MCF 10A (cell line): ENCODE measurements around the gene B4GALT1. TPM values are rescaled to one million over a fixed set of nuclear protein-coding genes. Genes with fewer than 3 reads are reported as not detected.

ENCODE experiments used
- BruUV-seq: library from RNA; stranded (reverse); fragments of 400-500 nt; replicated peaks from 2 replicates; lab custom pipeline; 2021; lab: Mats Ljungman, UMichigan
- CTCF ChIA-PET: fragments of 300-600 bp; sonication (Branson Sonifier 250); formaldehyde crosslinking; extraction: SDS; loops from one replicate; lab custom pipeline; 2021; ENCODE audit warnings: antibody characterized with exemption, inconsistent platforms; lab: Yijun Ruan, JAX
- POLR2A ChIA-PET: fragments of 300-600, 350-650 bp; sonication (Branson Sonifier 250); formaldehyde crosslinking; extraction: SDS; loops from one replicate; lab custom pipeline; 2020; ENCODE audit warnings: antibody characterized with exemption, inconsistent platforms; lab: Yijun Ruan, JAX
- DNase-seq: peaks from one replicate; pipeline ENCODE4 v3.0.0-alpha.2; 2018; ENCODE audit not compliant: unreplicated experiment
- H3K27ac Mint-ChIP-seq: one replicate; pipeline ENCODE4 v1.8.0; 2022; ENCODE audit warnings: mild to moderate bottlenecking, low read depth, mixed read lengths; ENCODE audit not compliant: unreplicated experiment
- H3K27me3 Mint-ChIP-seq: one replicate; pipeline ENCODE4 v1.8.0; 2022; ENCODE audit warnings: mixed read lengths; ENCODE audit not compliant: insufficient read depth, unreplicated experiment
- H3K36me3 Mint-ChIP-seq: one replicate; pipeline ENCODE4 v1.8.0; 2022; ENCODE audit warnings: mild to moderate bottlenecking, moderate library complexity, mixed read lengths; ENCODE audit not compliant: insufficient read depth, unreplicated experiment
- H3K4me1 Mint-ChIP-seq: one replicate; pipeline ENCODE4 v1.8.0; 2022; ENCODE audit warnings: mixed read lengths; ENCODE audit not compliant: insufficient read depth, unreplicated experiment
- H3K4me3 Mint-ChIP-seq: one replicate; pipeline ENCODE4 v1.8.0; 2022; ENCODE audit warnings: mild to moderate bottlenecking, moderate library complexity, mixed read lengths; ENCODE audit not compliant: unreplicated experiment
- H3K9me3 Mint-ChIP-seq: one replicate; pipeline ENCODE4 v1.8.0; 2022; ENCODE audit warnings: mixed read lengths; ENCODE audit not compliant: unreplicated experiment
- intact Hi-C: fragments of 100-400 bp; cut with micrococcal nuclease; formaldehyde crosslinking; loops from 2 replicates; pipeline ENCODE4 v1.14.1; 2022
- total RNA-seq: library from RNA; stranded (reverse); gene quantifications from 2 replicates; pipeline ENCODE4 v1.2.3, GENCODE V29; 2022
- TF ChIP-seq, protein P1 (sequence below): fragments of 200-600 bp; IDR thresholded peaks from one replicate; pipeline ENCODE4 v1.8.0; 2022; ENCODE audit warnings: antibody characterized with exemption, mild to moderate bottlenecking; ENCODE audit not compliant: unreplicated experiment

Gene B4GALT1
- total RNA-seq, 1 experiment from 2014 or later, result 184 TPM

DNA sequence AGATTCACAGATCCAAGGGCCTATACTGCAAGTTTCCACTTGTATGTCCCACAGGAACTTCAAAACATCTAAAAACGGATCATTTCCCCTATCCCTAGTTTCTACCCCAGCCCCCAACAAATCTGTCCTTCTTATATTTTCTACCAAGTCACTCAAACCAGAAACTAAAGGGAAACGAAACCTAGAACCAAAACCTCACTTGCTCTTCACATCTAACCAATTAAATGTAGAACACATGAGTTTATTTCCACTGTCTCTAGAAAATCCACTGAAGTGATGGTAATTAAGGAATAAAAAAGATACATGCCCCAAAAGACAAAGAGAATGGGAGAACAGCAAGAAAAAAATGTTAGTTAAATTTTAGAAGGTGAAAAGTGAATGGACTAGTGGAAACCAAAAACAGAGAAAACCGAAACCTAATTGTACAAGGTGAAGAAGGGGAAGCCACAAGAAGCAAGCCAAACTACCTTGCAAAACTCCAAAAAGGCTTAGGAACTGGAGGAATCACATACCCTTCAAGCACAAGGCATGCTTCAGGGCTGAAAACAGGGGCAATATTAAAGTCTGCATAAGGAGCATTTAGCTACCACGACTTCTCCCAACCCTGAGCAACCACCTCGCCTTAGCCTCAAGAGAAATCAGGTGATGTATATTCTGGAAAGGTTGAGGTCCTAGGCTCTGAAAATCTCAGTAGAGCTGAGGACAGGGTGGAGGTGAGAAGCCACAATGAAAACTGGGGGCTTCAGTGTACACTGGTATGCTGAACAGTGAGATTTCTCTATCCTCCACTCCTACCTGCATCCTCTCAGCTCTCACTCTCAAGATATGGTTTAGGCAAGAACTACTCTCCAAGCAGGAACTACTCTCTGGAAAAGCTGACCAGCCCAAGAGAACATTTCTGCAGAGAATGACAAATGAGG, 101.7 kb downstream of the B4GALT1 start:
- TF ChIP-seq, protein P1, sequence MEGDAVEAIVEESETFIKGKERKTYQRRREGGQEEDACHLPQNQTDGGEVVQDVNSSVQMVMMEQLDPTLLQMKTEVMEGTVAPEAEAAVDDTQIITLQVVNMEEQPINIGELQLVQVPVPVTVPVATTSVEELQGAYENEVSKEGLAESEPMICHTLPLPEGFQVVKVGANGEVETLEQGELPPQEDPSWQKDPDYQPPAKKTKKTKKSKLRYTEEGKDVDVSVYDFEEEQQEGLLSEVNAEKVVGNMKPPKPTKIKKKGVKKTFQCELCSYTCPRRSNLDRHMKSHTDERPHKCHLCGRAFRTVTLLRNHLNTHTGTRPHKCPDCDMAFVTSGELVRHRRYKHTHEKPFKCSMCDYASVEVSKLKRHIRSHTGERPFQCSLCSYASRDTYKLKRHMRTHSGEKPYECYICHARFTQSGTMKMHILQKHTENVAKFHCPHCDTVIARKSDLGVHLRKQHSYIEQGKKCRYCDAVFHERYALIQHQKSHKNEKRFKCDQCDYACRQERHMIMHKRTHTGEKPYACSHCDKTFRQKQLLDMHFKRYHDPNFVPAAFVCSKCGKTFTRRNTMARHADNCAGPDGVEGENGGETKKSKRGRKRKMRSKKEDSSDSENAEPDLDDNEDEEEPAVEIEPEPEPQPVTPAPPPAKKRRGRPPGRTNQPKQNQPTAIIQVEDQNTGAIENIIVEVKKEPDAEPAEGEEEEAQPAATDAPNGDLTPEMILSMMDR, result no peak
- POLR2A ChIA-PET, result interaction anchor here (0.8 kb wide), 1 partner anchor 28 kb away, joined by 4 read pairs; no protein-coding TSS in a partner anchor
- peaks cover 98% of the 10 kb centered on the region for H3K36me3 Mint-ChIP-seq
- H3K27me3 Mint-ChIP-seq, result no peaks in the 10 kb centered on the region
- intact Hi-C loops, result no loop called here
- H3K4me3 Mint-ChIP-seq, result no peak overlapping the region
- CTCF ChIA-PET, result no interaction called here
- H3K4me1 Mint-ChIP-seq, result no peaks in the 10 kb centered on the region
- H3K27ac Mint-ChIP-seq, result no peak overlapping the region
- no TSS peak for BruUV-seq
- DNase-seq, result no peak
- H3K9me3 Mint-ChIP-seq, result no peaks in the 10 kb centered on the region

Other genes with a start within 250 kb of the B4GALT1 start
- gene APTX, start 165.7 kb downstream of the B4GALT1 start, total RNA-seq, result 97.4 and 99.2 TPM in 2 replicates
- 58.2 and 82.7 TPM in 2 replicates for gene DNAJA1, start 142.1 kb downstream of the B4GALT1 start, total RNA-seq
- 17.2 and 19.3 TPM in 2 replicates for gene SMU1, start 90.7 kb downstream of the B4GALT1 start, total RNA-seq
- not detected in 2 replicates for gene SPINK4, start 72.8 kb upstream of the B4GALT1 start, total RNA-seq
- gene BAG1, start 97.4 kb upstream of the B4GALT1 start, total RNA-seq, result 75.7 and 91.8 TPM in 2 replicates
- gene CHMP5, start 97.7 kb upstream of the B4GALT1 start, total RNA-seq, result 67.6 and 85.1 TPM in 2 replicates
- 66.7 and 78.5 TPM in 2 replicates for gene NFX1, start 123.2 kb upstream of the B4GALT1 start, total RNA-seq
- gene AQP7, start 235.2 kb upstream of the B4GALT1 start, total RNA-seq, result not detected in 2 replicates